Body of pancreas (tissue), 4 donors: ENCODE data around the gene ABCC3.

Experiments used
- CTCF ChIP-seq, 7 experiments: fragments of 450-650 bp in 4 of 7; fragments of 200-600 bp in 3 of 7; sonication (generic) in 3 of 7; IDR thresholded peaks; one replicate each; pipeline ENCODE4 v1.5.1; 2016 to 2019; ENCODE audit warnings: antibody characterized with exemption in 7 of 7
- POLR2A ChIP-seq, 3 donors: fragments of 450-650 bp; IDR thresholded peaks; one replicate each; pipeline ENCODE4 v1.6.1; 2016; ENCODE audit warnings: antibody characterized with exemption in 3 of 3, mild to moderate bottlenecking in 2 of 3

- TF ChIP-seq CTCF (IDR thresholded peaks at IDR 0.05): no peak
- no peak for TF ChIP-seq POLR2A (IDR thresholded peaks at IDR 0.05)
These were observed 6.1 kb downstream of the ABCC3 start for GRCh38 chr17:50640686-50641351.
